Erythroblast (primary cell): ENCODE measurements around the gene ZNF714.
A peak's percentile ranks its signal among the peaks of the same experiment; 100 is the strongest.

Experiments
- DNase-seq, 2 experiments: peaks; one replicate each; lab custom pipeline; 2025; lab: John Stamatoyannopoulos, UW
- GATA1 ChIP-seq: IDR thresholded peaks from 2 replicates; pipeline ENCODE4 v1.6.1; 2011; ENCODE audit warnings: low read depth, mild to moderate bottlenecking, control low read depth, low read length, moderate library complexity
- POLR2A ChIP-seq: IDR thresholded peaks from 2 replicates; pipeline ENCODE4 v1.6.1; 2011; ENCODE audit warnings: mild to moderate bottlenecking, low read length

Gene ZNF714

GRCh38 chr19:21082011-21082975, at the start of gene ZNF714:
Gene ZNF714 (plus strand): TSS chr19:21082203. CDS start chr19:21098269, 16,066 bp downstream.
- TF ChIP-seq POLR2A = peak; percentile 82
- no peak for TF ChIP-seq GATA1
- peak; percentile 89 to 91 for DNase-seq

- DNase-seq = no peak
- TF ChIP-seq GATA1 = no peak
- no peak for TF ChIP-seq POLR2A
Observed at GRCh38 chr19:21045028-21045427, 37.0 kb upstream of the ZNF714 start.

- DNase-seq = no peak
- TF ChIP-seq POLR2A (no peak), GATA1 (no peak)
Observed at GRCh38 chr19:21046489-21046888, 35.5 kb upstream of the ZNF714 start.

- no peak for TF ChIP-seq GATA1
- TF ChIP-seq POLR2A = no peak
- DNase-seq = no peak
Observed at GRCh38 chr19:21047716-21048115, 34.3 kb upstream of the ZNF714 start.

GRCh38 chr19:21052902-21053301, 29.1 kb upstream of the ZNF714 start:
- TF ChIP-seq POLR2A (no peak), GATA1 (no peak)
- DNase-seq = peak; percentile 3

GRCh38 chr19:21065336-21065735, 16.7 kb upstream of the ZNF714 start:
- DNase-seq = no peak
- no peak for TF ChIP-seq GATA1
- TF ChIP-seq POLR2A = no peak

GRCh38 chr19:21084343-21084742, 2.3 kb downstream of the ZNF714 start:
- TF ChIP-seq POLR2A (no peak), GATA1 (no peak)
- DNase-seq = no peak

- TF ChIP-seq POLR2A = no peak
- TF ChIP-seq GATA1 = no peak
- DNase-seq = no peak
Observed at GRCh38 chr19:21087871-21088270, 5.9 kb downstream of the ZNF714 start.

GRCh38 chr19:21092109-21092508, 10.1 kb downstream of the ZNF714 start:
- TF ChIP-seq GATA1 (no peak), POLR2A (no peak)
- no peak for DNase-seq

- TF ChIP-seq POLR2A (no peak), GATA1 (no peak)
- no peak for DNase-seq
Observed at GRCh38 chr19:21094347-21095025, 12.5 kb downstream of the ZNF714 start.

- no peak for TF ChIP-seq GATA1
- no peak for TF ChIP-seq POLR2A
- no peak for DNase-seq
Observed at GRCh38 chr19:21098291-21098690, 16.3 kb downstream of the ZNF714 start.

GRCh38 chr19:21101521-21102242, 19.7 kb downstream of the ZNF714 start:
- DNase-seq = no peak
- TF ChIP-seq GATA1 (no peak), POLR2A (no peak)

GRCh38 chr19:21109116-21109515, 27.1 kb downstream of the ZNF714 start:
- DNase-seq = no peak
- no peak for TF ChIP-seq GATA1
- no peak for TF ChIP-seq POLR2A
